Upper lobe of right lung (tissue), 1 donor: ENCODE measurements around the gene NCOA7. TPM values are rescaled to one million over a fixed set of nuclear protein-coding genes. Genes with fewer than 3 reads are reported as not detected.

Source experiments
- ATAC-seq: fragments of 200-7000 bp; cut with Tn5 transposase; one replicate; pipeline ENCODE4 v1.9.1; 2020; ENCODE audit warnings: mild to moderate bottlenecking, moderate library complexity
- DNase-seq: peaks from one replicate; pipeline ENCODE4 v3.0.0-alpha.2; 2020
- H3K27ac ChIP-seq: fragments of 200-600 bp; one replicate; pipeline ENCODE4 v1.8.0; 2022
- H3K27me3 ChIP-seq: fragments of 200-600 bp; one replicate; pipeline ENCODE4 v1.8.0; 2022; ENCODE audit warnings: mild to moderate bottlenecking
- H3K36me3 ChIP-seq: fragments of 200-600 bp; one replicate; pipeline ENCODE4 v1.8.0; 2022
- H3K4me1 ChIP-seq: fragments of 200-600 bp; one replicate; pipeline ENCODE4 v1.8.0; 2022
- H3K4me3 ChIP-seq: fragments of 200-600 bp; one replicate; pipeline ENCODE4 v1.8.0; 2022; ENCODE audit warnings: mild to moderate bottlenecking
- H3K9me3 ChIP-seq: fragments of 200-600 bp; one replicate; pipeline ENCODE4 v1.8.0; 2022
- intact Hi-C: fragments of 100-400 bp; cut with DNase I; formaldehyde crosslinking; loops from one replicate; pipeline ENCODE4 v1.11.0; 2022
- total RNA-seq: library from RNA; stranded (reverse); fragmentation: NEBNext Ultra II Directional; extraction: Animal tissue kit (Norgen Biotek cat#: 25700); gene quantifications from one replicate; pipeline ENCODE4 v1.2.1, GENCODE V29; 2021
- TF ChIP-seq, protein P1 (sequence below): fragments of 200-600 bp; IDR thresholded peaks from one replicate; pipeline ENCODE4 v1.8.0; 2022; ENCODE audit warnings: antibody characterized with exemption
- donor health status: DM: no; HTN: yes; CAD: no; lungs with severe emphysema.

The NCOA7 gene
- total RNA-seq, 1 donor from 2014 or later, result 80.8 TPM

- Histone ChIP-seq H3K27ac (no peak overlapping the region), H3K4me1 (no peaks in the 10 kb centered on the region), H3K9me3 (no peaks in the 10 kb centered on the region), H3K36me3 (peaks cover 89% of the 10 kb centered on the region), H3K4me3 (no peak overlapping the region), H3K27me3 (no peaks in the 10 kb centered on the region)
- intact Hi-C loops, result no loop called here
- ATAC-seq (no peak), DNase-seq (no peak)
- TF ChIP-seq, protein P1, sequence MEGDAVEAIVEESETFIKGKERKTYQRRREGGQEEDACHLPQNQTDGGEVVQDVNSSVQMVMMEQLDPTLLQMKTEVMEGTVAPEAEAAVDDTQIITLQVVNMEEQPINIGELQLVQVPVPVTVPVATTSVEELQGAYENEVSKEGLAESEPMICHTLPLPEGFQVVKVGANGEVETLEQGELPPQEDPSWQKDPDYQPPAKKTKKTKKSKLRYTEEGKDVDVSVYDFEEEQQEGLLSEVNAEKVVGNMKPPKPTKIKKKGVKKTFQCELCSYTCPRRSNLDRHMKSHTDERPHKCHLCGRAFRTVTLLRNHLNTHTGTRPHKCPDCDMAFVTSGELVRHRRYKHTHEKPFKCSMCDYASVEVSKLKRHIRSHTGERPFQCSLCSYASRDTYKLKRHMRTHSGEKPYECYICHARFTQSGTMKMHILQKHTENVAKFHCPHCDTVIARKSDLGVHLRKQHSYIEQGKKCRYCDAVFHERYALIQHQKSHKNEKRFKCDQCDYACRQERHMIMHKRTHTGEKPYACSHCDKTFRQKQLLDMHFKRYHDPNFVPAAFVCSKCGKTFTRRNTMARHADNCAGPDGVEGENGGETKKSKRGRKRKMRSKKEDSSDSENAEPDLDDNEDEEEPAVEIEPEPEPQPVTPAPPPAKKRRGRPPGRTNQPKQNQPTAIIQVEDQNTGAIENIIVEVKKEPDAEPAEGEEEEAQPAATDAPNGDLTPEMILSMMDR, result no peak
These were observed 94.0 kb downstream of the NCOA7 start for GRCh38 chr6:125884634-125885371.

- intact Hi-C loops, result no loop called here
- Histone ChIP-seq H3K4me1 (no peaks in the 10 kb centered on the region), H3K36me3 (peaks cover 89% of the 10 kb centered on the region), H3K9me3 (no peaks in the 10 kb centered on the region), H3K4me3 (no peak overlapping the region), H3K27ac (no peak overlapping the region), H3K27me3 (no peaks in the 10 kb centered on the region)
- TF ChIP-seq, protein P1, result no peak
- ATAC-seq (peak; percentile 26), DNase-seq (no peak)
These were observed 95.3 kb downstream of the NCOA7 start for GRCh38 chr6:125886021-125886420.

DNA sequence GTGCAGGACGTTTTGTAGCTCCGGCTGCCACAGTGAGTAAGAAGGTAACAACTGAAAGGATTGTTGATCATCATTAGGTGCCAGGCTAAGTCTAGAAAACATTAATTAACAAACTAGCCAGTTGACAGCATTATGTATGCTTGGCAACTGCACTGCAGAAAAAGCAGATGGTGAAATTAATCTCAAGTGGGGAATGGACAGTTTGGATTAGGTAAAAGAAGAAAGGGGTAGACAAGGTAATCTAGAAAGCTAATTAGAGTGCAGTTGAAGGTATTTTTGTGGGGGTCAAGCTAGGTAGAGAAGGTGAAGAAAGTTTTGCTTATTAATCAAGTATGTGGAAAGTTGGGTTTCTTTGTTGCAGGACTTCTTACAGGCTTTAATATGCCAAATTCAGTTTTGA lies 96.2 kb downstream of the NCOA7 start:
- intact Hi-C loops, result no loop called here
- ATAC-seq (no peak), DNase-seq (no peak)
- TF ChIP-seq, protein P1, result no peak
- peaks cover 89% of the 10 kb centered on the region for H3K36me3 ChIP-seq
- no peaks in the 10 kb centered on the region for H3K4me1 ChIP-seq
- H3K4me3 ChIP-seq, result no peak overlapping the region
- H3K27ac ChIP-seq, result no peak overlapping the region
- no peaks in the 10 kb centered on the region for H3K27me3 ChIP-seq
- H3K9me3 ChIP-seq, result no peaks in the 10 kb centered on the region

GRCh38 chr6:125887372-125887771 lies 96.6 kb downstream of the NCOA7 start:
- no peak for DNase-seq
- Histone ChIP-seq H3K36me3 (peaks cover 87% of the 10 kb centered on the region), H3K9me3 (no peaks in the 10 kb centered on the region), H3K4me1 (no peaks in the 10 kb centered on the region), H3K4me3 (no peak overlapping the region), H3K27me3 (no peaks in the 10 kb centered on the region), H3K27ac (no peak overlapping the region)
- TF ChIP-seq, protein P1, result no peak
- intact Hi-C loops, result no loop called here
- ATAC-seq, result no peak

DNA sequence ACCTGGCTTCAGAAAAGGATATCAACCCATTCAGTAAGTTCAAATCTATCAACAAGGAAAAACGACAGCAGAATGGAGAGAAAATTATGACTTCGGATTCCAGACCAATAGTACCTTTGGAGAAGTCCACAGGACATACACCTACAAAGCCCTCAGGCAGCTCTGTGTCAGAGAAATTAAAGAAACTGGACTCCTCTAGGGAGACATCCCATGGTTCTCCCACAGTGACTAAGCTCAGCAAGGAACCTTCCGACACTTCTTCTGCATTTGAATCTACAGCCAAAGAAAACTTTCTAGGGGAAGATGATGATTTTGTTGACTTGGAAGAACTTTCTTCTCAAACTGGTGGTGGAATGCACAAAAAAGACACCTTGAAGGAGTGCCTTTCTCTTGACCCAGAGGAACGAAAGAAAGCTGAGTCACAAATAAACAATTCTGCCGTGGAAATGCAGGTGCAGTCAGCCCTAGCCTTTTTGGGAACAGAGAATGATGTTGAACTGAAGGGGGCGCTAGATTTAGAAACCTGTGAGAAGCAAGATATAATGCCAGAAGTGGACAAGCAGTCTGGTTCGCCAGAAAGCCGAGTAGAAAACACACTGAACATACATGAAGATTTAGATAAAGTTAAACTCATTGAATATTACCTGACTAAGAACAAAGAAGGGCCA lies 98.4 kb downstream of the NCOA7 start:
- Histone ChIP-seq H3K36me3 (peaks cover 78% of the 10 kb centered on the region), H3K27me3 (no peaks in the 10 kb centered on the region), H3K9me3 (no peaks in the 10 kb centered on the region), H3K4me1 (no peaks in the 10 kb centered on the region), H3K4me3 (no peak overlapping the region), H3K27ac (no peak overlapping the region)
- intact Hi-C loops, result no loop called here
- DNase-seq (no peak), ATAC-seq (peak; percentile 83)
- TF ChIP-seq, protein P1, result peak; percentile 54
